Fibroblast of villous mesenchyme (primary cell): Measurements from ENCODE around the gene SMCO2. TPM values are rescaled to one million over a fixed set of nuclear protein-coding genes. Genes with fewer than 3 reads are reported as not detected.

Source experiments
- DNase-seq: peaks from one replicate; pipeline ENCODE4 v3.0.0-alpha.2; 2010; ENCODE audit warnings: low read depth
- H3K4me3 ChIP-seq: 2 replicates; pipeline ENCODE4 v1.5.1; 2011; ENCODE audit warnings: low read depth, mild to moderate bottlenecking, low read length
- total RNA-seq: library from RNA; depleted of rRNA; stranded (reverse); fragments of >200 nt; gene quantifications from 2 replicates; pipeline ENCODE4 v1.2.3, GENCODE V29; 2012
- TF ChIP-seq, protein P1 (sequence below): IDR thresholded peaks from 2 replicates; pipeline ENCODE4 v1.5.1; 2012; ENCODE audit warnings: low read depth, mild to moderate bottlenecking, low read length; ENCODE audit not compliant: insufficient read depth

SMCO2 gene
- total RNA-seq, 1 donor, result not detected

DNA sequence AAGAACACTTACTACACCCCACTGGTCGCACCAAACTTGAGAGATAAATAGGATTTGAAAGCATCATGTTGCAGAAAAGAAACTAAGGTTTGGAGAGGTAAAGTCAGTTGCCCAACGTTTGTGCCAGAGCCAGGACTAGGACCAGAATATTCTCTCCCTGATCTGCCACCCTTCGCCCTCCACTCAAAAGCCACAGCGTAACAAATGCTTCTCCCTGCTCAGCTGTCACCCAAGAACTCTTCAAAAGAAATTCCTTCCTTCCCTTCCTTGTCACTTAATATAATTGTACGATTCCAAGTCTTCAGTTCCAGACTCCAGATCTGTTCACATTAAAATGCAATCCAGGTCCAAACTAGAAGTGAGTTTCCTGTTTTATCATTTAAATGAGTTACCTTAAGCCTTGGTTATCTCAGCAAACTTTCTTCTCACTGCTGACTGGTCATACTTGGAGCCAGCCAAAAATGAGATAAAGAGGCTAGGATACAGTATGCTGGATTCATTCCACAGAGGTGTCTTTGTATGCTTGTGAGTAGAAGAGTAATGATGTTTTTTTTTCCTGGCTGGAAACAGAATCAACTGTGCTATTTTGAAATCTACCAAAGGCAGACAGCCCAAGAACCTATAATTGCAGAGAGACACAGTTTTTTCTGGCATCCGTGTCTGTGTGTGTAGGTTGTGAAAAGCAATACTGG is 64.6 kb downstream of the SMCO2 start:
- TF ChIP-seq, protein P1, sequence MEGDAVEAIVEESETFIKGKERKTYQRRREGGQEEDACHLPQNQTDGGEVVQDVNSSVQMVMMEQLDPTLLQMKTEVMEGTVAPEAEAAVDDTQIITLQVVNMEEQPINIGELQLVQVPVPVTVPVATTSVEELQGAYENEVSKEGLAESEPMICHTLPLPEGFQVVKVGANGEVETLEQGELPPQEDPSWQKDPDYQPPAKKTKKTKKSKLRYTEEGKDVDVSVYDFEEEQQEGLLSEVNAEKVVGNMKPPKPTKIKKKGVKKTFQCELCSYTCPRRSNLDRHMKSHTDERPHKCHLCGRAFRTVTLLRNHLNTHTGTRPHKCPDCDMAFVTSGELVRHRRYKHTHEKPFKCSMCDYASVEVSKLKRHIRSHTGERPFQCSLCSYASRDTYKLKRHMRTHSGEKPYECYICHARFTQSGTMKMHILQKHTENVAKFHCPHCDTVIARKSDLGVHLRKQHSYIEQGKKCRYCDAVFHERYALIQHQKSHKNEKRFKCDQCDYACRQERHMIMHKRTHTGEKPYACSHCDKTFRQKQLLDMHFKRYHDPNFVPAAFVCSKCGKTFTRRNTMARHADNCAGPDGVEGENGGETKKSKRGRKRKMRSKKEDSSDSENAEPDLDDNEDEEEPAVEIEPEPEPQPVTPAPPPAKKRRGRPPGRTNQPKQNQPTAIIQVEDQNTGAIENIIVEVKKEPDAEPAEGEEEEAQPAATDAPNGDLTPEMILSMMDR, result no peak
- H3K4me3 ChIP-seq, result no peak overlapping the region
- DNase-seq, result no peak

DNA sequence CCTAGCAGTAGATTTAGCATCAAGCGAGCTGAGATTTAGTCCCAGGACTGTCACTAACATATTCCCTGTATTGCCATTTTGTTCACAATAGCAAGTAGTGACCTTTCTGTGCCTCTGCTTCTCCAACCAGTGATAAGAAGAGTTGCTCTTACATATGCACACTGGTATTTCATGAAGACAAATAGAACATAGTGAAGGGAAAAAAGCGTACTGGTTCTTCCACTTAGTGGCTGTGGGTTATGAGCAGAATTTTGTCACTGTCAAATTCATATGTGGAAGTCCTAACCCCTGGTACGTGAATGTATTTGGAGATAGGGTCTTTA is 65.1 kb downstream of the SMCO2 start:
- no peak for DNase-seq
- no peak overlapping the region for H3K4me3 ChIP-seq
- TF ChIP-seq, protein P1, result no peak

DNA sequence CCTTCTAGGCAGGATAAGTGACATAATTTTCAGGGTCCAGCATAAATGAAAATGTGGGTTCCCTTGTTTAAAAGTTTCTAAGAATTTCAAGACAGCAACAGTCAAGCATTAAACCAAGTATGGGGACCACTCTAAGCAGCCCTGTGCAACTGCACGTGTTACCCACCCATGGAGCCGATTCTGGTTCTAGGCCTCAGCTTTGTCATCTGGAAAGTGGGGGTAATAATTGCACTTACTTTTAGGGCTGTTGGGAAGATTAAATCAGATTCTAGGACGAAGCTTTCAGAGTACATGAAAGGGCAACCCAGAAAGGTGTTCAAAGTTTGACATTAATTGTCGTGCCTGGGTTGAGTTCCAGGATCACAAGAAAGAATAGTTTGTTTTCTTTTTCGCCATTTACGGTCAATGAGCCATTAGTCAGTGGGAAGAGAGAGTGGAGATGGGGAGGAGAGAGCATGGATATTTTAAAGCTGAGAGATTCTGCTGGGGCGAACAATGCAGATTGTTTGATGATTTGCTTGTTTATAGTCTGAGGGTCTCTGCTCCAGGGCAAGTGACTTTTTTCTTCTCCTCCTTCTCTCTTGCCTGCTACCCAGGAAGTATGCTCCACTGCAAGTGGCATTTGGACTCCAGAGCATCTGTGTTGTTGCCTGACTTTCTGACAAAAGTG is 66.8 kb downstream of the SMCO2 start:
- no peak overlapping the region for H3K4me3 ChIP-seq
- TF ChIP-seq, protein P1, result no peak
- DNase-seq, result no peak

DNA sequence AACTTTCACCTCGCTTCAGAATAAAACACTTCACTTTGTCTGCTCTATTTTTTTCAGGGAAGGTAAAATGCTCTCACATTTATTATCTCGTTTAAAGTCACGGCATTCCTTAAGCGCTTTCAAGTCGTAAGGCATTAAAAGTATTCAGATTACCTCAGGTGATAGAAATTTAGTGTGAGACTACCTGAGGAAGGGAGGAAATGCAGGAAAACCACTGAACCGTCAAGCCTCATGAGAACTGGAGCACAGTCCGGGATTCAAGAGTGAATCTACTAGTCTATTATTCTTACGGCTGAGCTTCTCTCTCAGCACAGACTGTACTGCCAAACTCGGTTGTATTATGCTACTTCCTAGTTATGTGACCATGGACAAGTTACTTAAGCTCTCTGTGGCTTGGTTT is 69.1 kb downstream of the SMCO2 start:
- no peak for DNase-seq
- TF ChIP-seq, protein P1, result no peak
- H3K4me3 ChIP-seq, result no peak overlapping the region

DNA sequence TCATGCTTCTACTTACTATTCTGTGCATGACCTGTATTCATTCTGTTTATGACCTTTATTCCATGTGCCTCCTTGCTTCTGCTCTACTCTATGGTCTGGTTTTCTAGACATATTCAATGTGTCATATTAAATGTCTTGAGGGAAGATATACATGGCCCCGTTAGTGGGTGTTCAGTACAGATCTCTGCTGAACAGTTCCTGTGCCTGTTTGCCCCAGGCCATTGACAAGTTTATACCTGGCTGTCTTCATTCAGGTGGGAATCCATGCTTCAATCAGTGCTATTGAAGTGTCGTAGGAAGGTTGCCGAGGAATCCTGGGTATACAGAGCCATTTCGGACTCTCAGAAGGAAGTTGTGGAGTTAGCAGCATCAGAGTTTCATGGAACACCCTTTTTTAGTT is 70.1 kb downstream of the SMCO2 start:
- H3K4me3 ChIP-seq, result no peak overlapping the region
- DNase-seq, result no peak
- TF ChIP-seq, protein P1, result no peak

DNA sequence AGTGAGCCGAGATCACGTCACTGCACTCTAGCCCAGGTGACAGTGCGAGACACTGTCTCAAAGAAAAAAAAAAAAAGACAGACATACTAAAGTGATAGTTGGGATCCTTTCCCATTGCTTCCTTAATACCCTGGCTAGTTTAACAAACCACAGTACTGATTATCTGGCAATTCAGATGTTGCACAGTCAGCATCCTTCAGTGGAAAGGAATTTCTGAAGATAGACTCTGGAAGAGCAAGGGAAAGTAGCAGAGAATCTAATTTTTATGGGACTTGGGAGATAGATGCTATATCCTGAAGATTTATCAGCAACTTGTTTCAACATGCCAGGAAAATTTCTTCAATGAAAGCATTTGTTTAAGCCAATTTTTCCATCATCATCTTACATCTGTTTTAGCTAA is 71.0 kb downstream of the SMCO2 start:
- TF ChIP-seq, protein P1, result no peak
- DNase-seq, result peak; percentile 79
- H3K4me3 ChIP-seq, result no peak overlapping the region
